ENCODE measurements around the gene C6orf89. TPM values are rescaled to one million over a fixed set of nuclear protein-coding genes. Genes with fewer than 3 reads are reported as not detected.
"Not testable (repeated sequence)": the region's sequence is repeated elsewhere in the genome, so short reads cannot be mapped to it uniquely, and the experiment has no call there.

The C6orf89 gene
- polyA plus RNA-seq, 1 donor (not counting 4 experiments of a cell fraction or from before 2014, with no cell fraction given), result 29.0 TPM

DNA sequence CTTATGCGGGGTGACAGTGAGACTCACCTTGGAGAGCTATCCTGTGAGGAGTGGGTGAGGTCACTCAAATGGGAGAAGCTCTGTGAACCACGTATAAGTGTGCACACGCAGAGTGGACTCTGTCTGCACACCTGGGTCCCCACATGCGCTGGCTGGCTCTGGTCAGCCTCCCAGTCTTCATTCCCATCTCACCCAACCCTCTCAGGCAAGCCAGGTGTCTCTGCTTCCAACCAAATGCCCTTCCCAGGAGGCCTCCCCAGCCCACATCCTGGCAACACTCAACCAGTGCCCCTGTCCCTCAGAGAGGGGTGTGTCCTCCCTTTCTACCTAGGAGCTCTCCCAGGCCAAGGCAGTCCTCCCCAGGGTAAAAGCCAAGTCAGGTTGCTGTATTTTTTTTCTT is 60.8 kb downstream of the C6orf89 start:
- dilution Hi-C loops (cut with MboI; ENCODE audit: extremely low pct_ligation_motif_present, low sequenced_read_pairs), result no loop called here

DNA sequence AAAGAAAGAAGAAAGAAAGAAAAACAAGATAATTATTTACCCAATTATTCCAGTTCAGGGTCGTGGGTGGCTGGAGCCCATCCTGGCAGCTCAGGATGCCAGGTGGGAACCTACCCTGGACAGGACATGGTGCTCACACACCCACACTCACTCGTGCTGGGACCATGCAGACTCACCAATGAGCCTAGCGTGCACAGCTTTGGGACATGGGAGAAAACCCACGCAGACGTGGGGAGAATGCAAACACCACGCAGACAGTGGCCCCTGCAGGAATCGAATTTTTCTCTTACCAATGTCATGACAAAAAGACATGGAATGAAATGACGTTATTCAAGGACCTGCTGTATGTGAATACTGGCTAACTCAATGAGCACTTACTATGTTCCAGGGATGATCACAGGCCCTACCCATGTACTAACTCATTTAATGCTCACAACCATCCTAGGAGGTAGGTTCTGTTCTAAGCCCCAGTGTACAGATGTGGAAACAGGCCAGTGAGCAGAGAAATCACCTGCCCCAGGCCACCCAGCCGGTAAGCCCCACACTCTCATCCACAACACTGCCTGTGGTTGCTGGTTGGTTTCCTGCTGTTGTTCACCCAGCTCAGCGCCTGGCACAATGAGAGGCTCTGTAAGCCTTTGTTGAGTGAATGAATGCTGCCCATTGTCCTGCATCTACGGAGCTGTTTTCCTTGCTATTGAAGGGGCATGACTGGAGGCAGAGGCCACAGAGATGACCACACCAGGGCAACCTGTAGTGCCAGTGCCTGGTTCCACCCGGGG is 62.0 kb downstream of the C6orf89 start:
- H3K79me2 ChIP-seq (ENCODE audit: control insufficient read depth, insufficient read depth, low read length), result no peaks in the 10 kb centered on the region
- no peak overlapping the region for H2AFZ ChIP-seq (ENCODE audit: control insufficient read depth, low read length)
- peaks cover 11% of the 10 kb centered on the region for H3K27me3 ChIP-seq (ENCODE audit: control insufficient read depth, extremely low read depth, insufficient read depth, low read length)
- peaks cover 10% of the 10 kb centered on the region for H3K4me1 ChIP-seq (ENCODE audit: control insufficient read depth, extremely low read depth, insufficient read depth, low read length)
- H3K9ac ChIP-seq (ENCODE audit: control insufficient read depth, extremely low read depth, insufficient read depth, low read length), result no peak overlapping the region
- no peak overlapping the region for H3K4me2 ChIP-seq (ENCODE audit: control insufficient read depth, extremely low read depth, insufficient read depth, low read depth, low read length)
- H3K9me1 ChIP-seq (ENCODE audit: control insufficient read depth, extremely low read depth, insufficient read depth, low read length), result no peaks in the 10 kb centered on the region
- H3K4me3 ChIP-seq (ENCODE audit: control insufficient read depth in 2 of 3, extremely low read depth in 1 of 3, insufficient read depth in 2 of 3, low read depth in 1 of 3, low read length in 3 of 3), result no peak overlapping the region
- no peak overlapping the region for H3K27ac ChIP-seq (ENCODE audit: control insufficient read depth, insufficient read depth, low read length)
- DNase-seq (ENCODE audit: low read depth, low spot score) (no peak), FAIRE-seq (no peak)
- H3K36me3 ChIP-seq (ENCODE audit: control insufficient read depth in 2 of 2, extremely low read depth in 1 of 2, insufficient read depth in 2 of 2, low read length in 2 of 2), result no peaks in the 10 kb centered on the region
- no peaks in the 10 kb centered on the region for H4K20me1 ChIP-seq (ENCODE audit: control insufficient read depth, extremely low read depth, insufficient read depth, low read length)
- H3K9me3 ChIP-seq (ENCODE audit: control insufficient read depth, low read depth, low read length), result no peaks in the 10 kb centered on the region
- TF ChIP-seq, protein P1, sequence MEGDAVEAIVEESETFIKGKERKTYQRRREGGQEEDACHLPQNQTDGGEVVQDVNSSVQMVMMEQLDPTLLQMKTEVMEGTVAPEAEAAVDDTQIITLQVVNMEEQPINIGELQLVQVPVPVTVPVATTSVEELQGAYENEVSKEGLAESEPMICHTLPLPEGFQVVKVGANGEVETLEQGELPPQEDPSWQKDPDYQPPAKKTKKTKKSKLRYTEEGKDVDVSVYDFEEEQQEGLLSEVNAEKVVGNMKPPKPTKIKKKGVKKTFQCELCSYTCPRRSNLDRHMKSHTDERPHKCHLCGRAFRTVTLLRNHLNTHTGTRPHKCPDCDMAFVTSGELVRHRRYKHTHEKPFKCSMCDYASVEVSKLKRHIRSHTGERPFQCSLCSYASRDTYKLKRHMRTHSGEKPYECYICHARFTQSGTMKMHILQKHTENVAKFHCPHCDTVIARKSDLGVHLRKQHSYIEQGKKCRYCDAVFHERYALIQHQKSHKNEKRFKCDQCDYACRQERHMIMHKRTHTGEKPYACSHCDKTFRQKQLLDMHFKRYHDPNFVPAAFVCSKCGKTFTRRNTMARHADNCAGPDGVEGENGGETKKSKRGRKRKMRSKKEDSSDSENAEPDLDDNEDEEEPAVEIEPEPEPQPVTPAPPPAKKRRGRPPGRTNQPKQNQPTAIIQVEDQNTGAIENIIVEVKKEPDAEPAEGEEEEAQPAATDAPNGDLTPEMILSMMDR (optimal IDR thresholded peaks at IDR 0.05 in 1 of 3, IDR thresholded peaks at IDR 0.05 in 1 of 3, conservative IDR thresholded peaks at IDR 0.05 in 1 of 3; ENCODE audit: extremely low read depth in 1 of 3, insufficient read depth in 2 of 3, low read length in 3 of 3), result no peak
- no peak for TF ChIP-seq EZH2 (IDR thresholded peaks at IDR 0.05; ENCODE audit: low read length)
- dilution Hi-C loops (cut with MboI; ENCODE audit: extremely low pct_ligation_motif_present, low sequenced_read_pairs), result no loop called here

More for the DNA sequence above, 60.8 kb downstream of the C6orf89 start:
- no peak overlapping the region for H3K4me3 ChIP-seq (ENCODE audit: control insufficient read depth in 2 of 3, extremely low read depth in 1 of 3, insufficient read depth in 2 of 3, low read depth in 1 of 3, low read length in 3 of 3)
- H3K36me3 ChIP-seq (ENCODE audit: control insufficient read depth in 2 of 2, extremely low read depth in 1 of 2, insufficient read depth in 2 of 2, low read length in 2 of 2), result no peaks in the 10 kb centered on the region
- no peak overlapping the region for H3K27ac ChIP-seq (ENCODE audit: control insufficient read depth, insufficient read depth, low read length)
- H3K79me2 ChIP-seq (ENCODE audit: control insufficient read depth, insufficient read depth, low read length), result no peaks in the 10 kb centered on the region
- no peak overlapping the region for H3K9ac ChIP-seq (ENCODE audit: control insufficient read depth, extremely low read depth, insufficient read depth, low read length)
- no peak overlapping the region for H2AFZ ChIP-seq (ENCODE audit: control insufficient read depth, low read length)
- no peaks in the 10 kb centered on the region for H4K20me1 ChIP-seq (ENCODE audit: control insufficient read depth, extremely low read depth, insufficient read depth, low read length)
- no peak for FAIRE-seq
- H3K9me3 ChIP-seq (ENCODE audit: control insufficient read depth, low read depth, low read length), result no peaks in the 10 kb centered on the region
- H3K9me1 ChIP-seq (ENCODE audit: control insufficient read depth, extremely low read depth, insufficient read depth, low read length), result no peaks in the 10 kb centered on the region
- no peak for TF ChIP-seq EZH2 (IDR thresholded peaks at IDR 0.05; ENCODE audit: low read length)
- TF ChIP-seq, protein P1 (optimal IDR thresholded peaks at IDR 0.05 in 1 of 3, IDR thresholded peaks at IDR 0.05 in 1 of 3, conservative IDR thresholded peaks at IDR 0.05 in 1 of 3; ENCODE audit: extremely low read depth in 1 of 3, insufficient read depth in 2 of 3, low read length in 3 of 3), result no peak
- H3K4me2 ChIP-seq (ENCODE audit: control insufficient read depth, extremely low read depth, insufficient read depth, low read depth, low read length), result no peak overlapping the region
- peaks cover 10% of the 10 kb centered on the region for H3K4me1 ChIP-seq (ENCODE audit: control insufficient read depth, extremely low read depth, insufficient read depth, low read length)
- no peak for DNase-seq (ENCODE audit: low read depth, low spot score)
- H3K27me3 ChIP-seq (ENCODE audit: control insufficient read depth, extremely low read depth, insufficient read depth, low read length), result peaks cover 11% of the 10 kb centered on the region

DNA sequence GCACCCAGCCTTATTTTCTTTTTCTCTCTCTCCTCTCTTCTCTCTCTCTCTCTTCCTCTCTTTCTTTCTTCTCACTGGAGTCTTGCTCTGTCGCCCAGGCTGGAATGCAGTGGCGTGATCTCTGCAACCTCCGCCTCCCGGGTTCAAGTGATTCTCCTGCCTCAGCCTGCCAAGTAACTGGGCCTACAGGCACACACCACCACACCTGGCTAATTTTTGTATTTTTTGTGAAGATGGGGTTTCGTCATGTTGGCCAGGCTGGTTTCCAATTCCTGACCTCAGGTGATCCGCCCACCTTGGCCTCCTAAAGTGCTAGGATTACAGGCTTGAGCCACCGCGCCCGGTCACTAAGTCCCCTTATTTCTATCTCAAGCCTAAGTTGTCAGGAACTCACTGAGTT is 63.3 kb downstream of the C6orf89 start:
- H3K9me3 ChIP-seq (ENCODE audit: control insufficient read depth, low read depth, low read length); H3K9ac ChIP-seq (ENCODE audit: control insufficient read depth, extremely low read depth, insufficient read depth, low read length); H2AFZ ChIP-seq (ENCODE audit: control insufficient read depth, low read length); H3K4me1 ChIP-seq (ENCODE audit: control insufficient read depth, extremely low read depth, insufficient read depth, low read length); DNase-seq (ENCODE audit: low read depth, low spot score); dilution Hi-C loops (cut with MboI; ENCODE audit: extremely low pct_ligation_motif_present, low sequenced_read_pairs); H3K4me2 ChIP-seq (ENCODE audit: control insufficient read depth, extremely low read depth, insufficient read depth, low read depth, low read length); H4K20me1 ChIP-seq (ENCODE audit: control insufficient read depth, extremely low read depth, insufficient read depth, low read length); FAIRE-seq; H3K27ac ChIP-seq (ENCODE audit: control insufficient read depth, insufficient read depth, low read length); H3K4me3 ChIP-seq (ENCODE audit: control insufficient read depth in 2 of 3, extremely low read depth in 1 of 3, insufficient read depth in 2 of 3, low read depth in 1 of 3, low read length in 3 of 3); H3K27me3 ChIP-seq (ENCODE audit: control insufficient read depth, extremely low read depth, insufficient read depth, low read length); H3K36me3 ChIP-seq (ENCODE audit: control insufficient read depth in 2 of 2, extremely low read depth in 1 of 2, insufficient read depth in 2 of 2, low read length in 2 of 2); H3K9me1 ChIP-seq (ENCODE audit: control insufficient read depth, extremely low read depth, insufficient read depth, low read length); H3K79me2 ChIP-seq (ENCODE audit: control insufficient read depth, insufficient read depth, low read length): not testable (repeated sequence)

Data from keratinocyte (primary cell).